Measurements from ENCODE around the gene KCNT1.

KCNT1 gene

DNA sequence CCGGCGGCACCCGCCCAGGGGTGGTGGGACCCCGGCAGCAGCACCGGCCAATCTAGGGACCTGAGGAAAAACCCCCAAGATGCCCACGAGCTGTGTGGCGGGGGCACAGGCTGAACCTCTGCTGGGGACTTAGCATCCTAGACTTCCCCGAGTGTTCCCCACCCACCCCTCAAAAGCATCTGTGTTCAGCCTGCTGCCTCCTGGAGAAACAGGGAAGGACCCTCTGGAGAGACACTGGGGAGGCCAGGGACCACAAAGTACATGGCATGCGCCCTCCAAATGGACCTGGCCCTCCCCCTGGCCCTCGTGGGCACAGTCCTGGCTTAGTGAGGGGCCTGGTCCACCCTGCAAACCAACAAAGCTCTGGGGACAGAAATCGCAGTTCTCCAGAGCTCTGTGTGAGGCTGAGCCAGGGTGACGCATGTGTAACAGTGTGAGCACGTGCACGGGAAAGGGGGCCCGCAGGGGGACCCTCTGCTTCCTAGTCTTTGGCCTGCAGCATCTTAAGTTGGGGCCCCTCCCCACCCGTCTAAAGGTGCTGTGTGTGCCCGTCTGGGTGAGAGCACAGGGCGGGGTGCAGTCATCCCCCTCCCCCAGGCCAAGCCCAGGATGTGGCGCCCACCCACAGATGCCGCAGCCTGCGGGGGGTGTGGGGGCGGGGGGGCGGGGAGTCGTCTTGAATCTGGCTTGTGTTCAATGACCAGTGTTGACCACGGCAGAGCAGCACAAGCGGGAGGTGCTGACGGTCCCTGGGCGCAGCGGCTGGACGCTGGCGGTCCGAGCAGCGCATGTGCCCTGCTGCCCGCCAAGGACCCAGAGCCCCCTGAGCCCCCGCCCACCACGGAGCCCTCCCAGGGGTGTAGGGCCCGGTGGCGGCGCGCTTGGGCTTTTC lies 672 bp upstream of the KCNT1 start:
- peak; percentile 7 for DNase-seq

DNA sequence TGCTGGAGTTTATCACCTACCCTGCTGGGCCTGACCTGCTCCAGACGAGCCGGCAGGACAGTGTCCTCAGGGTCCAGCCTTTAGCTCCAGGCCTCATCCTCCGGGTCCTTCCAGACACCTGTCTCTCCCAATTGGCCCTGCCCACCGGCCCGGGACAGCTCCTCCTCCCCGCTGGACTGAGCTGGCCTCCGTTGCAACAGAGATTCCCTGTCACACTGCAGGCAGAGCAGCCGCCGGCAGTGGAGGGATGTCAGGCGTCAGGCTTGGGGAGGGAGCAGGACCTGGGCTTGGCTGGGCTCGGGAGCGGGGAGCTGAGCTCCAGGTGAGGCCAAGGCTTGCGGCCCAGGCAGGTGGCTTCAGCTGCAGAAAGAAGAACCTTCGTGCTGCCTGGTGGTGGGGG lies 1.7 kb downstream of the KCNT1 start:
- DNase-seq, result no peak

DNA sequence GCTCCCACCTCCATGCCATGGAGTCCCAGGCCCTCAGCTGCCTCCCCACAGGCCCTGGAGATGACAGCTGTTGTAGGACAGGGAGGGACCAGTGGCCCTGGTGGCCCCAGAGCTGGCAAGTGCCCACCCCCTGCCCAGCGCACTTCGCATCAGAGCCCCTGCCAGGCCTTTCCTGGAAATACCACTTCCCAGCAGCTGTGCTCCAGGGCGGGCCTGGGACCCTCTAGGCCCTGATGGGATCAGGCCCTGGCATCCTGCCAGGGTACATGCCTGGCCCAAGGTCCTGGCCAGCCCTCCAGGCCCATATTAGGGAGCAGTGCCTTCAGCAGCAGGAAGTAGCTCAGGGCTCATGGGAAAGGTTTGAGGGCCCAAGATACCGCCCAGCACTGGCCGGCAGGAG lies 2.5 kb downstream of the KCNT1 start:
- DNase-seq, result no peak

DNA sequence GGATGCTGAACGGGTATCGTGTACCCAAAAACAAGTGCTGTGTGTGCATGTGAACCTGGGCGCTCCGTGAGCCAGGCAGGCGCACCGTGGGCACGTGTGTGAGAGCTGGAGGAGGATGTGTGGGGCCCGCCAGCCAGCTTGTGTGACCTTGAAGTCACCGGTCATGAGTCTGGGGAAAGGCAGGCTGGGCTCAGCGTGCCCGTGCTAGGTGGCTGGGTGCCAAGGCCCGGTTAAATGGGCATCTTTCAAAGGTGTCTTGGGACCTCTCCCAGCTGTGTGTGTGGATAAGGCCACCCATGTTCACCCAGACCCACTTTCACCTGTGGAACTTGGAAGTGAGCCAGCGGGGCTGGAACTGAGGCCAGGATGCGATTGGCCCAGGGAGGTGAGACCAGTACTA lies 3.4 kb downstream of the KCNT1 start:
- no peak for DNase-seq

DNA sequence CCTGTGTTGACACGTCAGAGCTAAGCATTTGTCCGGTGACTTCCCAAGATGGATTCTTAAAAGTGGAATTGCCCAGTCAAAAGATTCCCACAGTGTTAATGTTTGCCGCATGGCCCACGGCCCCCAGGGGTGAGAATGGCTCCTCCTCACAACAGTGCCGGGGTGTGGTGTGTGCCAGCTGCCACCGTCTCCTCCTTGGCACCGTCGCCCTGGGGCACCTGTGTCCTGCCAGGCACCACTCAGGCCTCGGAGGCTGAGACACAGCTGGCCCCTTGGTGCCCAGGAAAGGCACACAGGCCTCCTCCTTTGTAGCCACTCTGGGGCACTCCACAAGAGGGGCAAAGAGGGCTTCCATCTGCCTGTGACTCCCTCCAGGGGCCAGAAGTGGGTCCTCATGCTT lies 4.3 kb downstream of the KCNT1 start:
- DNase-seq, result no peak

DNA sequence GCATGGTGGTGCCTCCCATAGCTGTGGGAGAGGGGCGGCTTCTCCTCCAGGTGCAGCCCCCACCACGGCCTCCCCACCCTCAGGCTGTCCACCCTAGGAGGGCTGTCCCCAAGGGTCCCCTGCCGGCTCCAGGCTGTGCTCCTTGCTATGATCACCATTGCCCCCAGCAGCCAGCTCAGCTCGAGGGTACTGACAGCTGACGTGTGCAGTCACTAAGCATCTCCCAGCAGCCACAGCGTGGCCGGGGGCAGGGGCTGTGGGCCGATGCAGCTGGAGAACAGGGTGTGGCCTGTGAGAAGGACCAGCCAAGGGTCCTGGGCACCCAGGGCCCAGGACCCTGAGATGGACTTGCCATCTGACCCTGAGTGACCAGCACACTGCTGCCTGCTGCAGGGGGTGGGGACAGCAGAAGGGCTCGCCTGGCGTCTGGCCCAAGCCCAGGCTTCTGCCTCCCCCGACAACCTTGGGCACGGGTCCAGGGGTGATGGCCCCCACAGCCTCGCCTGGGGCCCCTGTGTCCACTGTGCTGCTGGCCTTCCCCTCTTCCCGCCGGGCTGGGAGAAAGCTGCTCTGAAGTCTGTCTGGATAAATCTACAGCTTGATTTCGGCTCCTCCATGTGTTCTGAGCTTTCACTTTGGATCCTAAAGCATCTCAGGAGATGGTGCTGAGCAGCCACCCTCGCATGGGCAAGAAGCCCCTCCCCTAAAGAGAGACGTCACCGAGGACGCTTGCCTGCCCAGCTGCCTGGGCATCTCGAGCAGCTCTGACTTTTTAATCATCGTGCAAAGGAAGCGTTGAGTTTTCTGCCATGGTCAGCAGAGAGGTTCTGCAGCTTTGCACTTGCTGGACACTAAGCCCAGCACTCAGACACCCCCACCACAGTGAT lies 5.5 kb downstream of the KCNT1 start:
- DNase-seq, result no peak

DNA sequence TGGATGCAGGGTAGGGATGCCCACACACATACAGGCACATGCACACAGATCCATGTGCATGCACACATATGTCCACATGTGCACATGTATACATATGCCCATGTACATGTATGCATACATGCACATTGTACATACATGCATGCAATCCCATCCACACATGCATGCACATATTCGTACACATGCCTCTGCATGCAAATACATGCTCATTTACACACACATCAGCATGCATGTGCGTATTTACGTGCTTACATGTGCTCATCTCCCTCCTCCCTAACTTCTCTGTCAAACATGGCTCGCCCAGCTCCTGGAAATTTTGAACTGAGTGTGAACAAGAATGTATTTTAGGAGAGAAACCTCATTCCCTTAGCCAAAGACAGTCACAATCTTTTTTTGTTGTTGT lies 6.2 kb downstream of the KCNT1 start:
- DNase-seq, result no peak

DNA sequence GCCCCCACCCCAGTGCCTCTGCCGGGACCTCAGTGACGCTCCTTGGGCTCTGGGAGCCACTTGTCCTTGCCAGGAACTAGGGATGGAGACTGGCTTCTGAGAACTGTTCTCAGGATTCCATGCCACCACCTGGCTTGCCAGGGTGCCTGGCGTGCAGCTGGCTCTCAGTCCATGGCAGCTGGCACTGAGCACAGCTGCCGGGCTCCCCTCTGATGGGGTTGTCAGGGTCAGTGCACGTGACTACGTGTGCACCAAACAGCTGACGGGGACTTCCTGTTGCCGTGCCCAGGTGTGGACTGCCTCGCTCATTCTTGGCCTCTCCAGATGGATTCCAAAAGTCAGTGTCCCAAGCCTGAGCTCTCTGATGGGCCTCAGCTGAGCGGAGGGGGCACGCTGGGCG lies 9.4 kb downstream of the KCNT1 start:
- DNase-seq, result no peak

DNA sequence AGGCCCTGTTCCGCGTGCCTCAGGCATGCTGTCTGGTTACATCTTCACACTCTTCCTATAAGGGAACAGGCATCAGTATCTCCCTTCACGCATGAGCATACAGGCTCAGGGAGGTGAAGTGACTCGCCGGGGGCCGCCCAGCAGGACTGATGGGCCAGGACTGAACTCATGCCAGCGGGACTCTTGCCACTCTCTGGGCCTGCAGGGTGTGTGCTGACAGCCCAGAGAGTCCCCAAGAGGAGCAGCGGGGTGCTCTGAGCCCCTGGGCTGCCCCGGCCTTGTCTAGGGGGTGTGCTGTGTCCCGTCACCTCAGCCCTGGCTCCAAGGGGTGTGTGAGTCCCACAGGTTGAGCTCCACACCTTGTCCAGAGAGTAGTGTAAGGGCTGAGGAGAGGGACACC lies 9.9 kb downstream of the KCNT1 start:
- DNase-seq, result no peak

DNA sequence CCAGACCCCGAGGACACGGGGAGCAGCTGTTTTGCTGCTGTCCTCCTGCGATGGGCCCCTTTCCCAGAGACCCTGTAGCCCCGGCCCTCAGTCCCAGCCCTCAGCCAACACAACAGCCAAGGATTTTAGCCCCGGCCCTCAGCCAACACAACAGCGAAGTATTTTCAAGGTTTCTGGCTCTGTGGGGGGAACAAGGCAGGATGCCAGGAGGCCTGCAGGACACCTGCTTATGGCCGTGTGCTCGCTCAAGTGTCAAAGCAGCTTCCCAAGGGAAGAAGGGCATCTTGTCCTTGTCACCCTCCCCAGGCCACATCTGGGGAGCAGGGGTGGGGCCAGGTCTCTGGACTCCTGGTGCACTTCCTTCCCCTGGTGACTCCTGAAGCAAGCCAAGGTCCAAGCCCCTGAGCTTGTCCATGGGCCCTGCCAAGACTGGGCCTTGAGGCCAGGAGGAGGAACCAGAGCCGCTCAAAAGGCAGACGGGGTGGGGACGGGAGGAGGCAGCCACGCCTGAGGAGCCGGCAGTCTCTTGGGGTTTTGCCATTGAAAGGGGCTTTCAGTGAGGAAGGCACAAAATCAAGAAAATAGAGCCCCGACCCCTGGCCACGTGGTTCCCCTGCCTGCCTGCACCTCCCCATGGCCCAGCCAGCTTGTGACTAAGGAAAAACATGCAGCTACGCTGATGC lies 10.8 kb downstream of the KCNT1 start:
- DNase-seq, result no peak

DNA sequence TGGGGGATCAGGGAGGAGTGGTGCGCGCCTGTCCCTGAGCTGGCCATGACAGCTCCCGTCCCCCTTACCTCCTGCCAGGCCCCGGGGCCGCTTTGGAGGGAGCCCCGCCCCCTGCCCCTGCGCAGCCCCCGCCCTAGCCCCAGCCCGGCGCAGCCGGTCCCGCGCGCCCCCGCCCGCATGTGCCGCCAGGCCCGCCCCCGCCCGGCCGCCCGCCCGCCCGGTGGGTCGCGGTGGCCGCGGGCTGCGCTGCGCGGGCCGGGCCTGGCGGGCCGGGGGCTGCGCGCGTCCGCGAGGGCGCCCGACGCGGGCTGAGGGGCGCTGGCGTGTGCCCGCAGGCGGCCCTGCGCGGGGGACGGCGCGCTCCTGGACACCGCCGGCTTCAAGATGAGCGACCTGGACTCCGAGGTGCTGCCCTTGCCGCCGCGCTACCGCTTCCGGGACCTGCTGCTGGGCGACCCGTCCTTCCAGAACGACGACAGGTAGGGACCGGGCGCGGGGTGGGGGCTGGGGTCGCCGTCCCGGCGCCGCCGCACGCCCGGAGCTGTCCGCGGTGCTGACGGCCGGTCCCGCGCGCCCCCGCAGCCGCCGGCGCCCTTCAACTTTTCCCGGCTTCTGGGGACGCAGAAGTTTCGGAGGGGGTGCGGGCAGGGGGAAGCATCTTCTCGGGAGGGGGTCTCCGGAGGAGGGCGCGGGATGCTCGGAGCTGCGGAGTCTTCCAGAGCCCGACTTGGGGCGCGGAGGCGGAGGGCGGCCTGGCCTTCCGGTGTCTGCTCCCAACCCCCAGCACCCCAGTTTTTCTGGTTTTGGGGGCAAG lies 12.5 kb downstream of the KCNT1 start:
- no peak for DNase-seq

DNA sequence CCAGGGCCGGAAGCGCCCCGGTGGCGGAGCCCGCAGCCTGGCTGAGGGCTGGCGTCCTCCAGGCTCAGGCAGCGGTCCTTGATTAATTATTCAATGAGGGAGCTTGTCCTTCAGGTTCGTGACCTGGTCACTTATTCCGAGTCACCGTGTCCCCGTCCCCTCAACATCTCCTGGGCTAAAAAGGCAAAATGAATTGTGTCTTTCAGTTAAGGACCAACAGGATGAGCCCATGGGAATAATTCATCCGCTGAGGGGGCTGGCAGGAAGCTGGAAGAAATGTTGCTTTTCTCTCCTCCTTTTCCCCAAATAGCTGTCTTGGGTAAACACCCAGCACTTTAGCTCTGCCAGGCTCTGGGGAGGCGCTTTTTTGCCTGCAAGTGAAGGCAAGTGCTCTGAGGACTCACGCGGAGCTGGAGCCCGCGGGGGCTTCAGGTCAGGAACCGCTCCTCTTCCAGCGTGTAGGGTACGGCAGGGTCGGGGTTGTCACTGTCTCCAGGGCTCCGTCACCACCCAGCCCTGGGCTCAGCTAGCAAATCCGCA lies 13.1 kb downstream of the KCNT1 start:
- no peak for DNase-seq

DNA sequence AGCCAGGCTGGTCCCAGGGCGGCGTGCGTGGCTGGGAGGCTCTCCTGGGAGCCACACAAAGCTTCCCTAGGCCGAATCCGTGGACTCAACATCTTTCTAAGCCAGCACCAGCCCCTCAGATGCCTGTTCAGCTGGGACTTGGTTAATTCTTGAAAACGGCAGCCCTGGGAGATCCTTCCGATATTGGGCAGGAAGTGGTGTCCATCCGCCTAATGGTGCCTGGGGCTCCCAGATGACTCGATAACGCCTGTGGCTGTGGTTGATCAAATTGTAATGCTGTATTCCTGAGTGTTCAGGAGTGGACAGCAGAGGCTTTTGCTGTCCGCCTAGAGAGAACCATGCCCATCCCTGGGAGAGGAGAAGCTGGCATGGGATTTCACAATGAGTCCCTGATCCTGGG lies 14.1 kb downstream of the KCNT1 start:
- no peak for DNase-seq

DNA sequence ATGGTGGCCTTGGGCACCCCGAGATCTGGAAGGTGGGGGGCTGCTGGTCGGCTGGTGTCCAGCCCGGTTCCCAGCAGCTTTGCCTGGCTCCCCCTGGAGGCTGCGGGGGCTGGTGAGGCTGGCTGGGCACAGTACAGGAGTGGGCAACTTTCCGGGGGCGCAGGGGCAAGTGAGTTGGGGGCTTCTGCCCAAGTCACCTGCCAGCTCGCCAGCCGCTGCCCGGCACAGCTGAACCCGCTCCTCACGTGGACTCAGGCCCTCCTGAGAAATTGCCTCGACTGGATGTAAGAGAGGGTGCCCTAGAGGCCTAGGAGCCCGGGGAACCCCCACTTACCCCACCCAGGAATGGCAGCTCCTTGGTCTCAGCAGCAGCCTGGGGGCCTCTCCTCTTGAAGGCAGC lies 15.4 kb downstream of the KCNT1 start:
- DNase-seq, result no peak

DNA sequence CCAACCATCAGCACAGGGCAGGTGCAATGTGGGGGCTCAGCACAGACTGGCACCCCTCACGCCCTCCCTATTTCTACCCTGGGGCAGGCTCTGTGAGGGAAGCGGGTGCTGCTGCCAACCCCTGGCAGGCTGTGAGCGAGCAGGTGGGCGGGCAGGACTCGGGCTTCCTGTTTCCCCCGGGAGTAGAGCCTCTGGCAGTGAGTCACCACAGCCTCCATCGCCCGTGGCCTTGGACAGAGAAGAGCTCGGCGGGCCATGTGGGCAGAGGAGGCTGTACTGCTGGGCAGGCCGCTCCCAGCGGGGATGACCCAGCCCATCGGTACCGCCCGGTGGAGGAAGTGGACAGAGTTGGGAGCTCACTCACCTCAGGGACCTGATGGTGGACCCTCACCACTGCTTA lies 16.6 kb downstream of the KCNT1 start:
- DNase-seq, result no peak

DNA sequence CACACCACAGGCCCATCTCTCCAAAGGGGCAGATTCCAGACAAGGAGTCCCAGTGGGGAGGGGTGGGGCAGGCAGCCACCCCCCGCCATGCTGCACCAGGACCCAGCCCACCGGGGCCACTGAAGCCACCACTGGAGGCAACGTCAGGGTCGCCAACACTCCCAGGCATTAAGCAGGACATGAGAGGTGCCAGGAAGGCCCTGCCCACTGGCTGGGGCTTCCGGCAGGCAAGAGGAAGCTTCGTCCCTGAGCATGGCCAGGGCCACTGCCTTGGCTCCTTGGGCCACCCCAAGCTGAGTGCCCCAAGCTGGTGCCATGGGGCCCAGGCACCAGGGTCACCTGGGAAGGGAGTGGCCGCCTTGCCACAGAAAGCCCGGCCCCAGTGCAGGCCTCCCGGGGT lies 17.5 kb downstream of the KCNT1 start:
- no peak for DNase-seq

DNA sequence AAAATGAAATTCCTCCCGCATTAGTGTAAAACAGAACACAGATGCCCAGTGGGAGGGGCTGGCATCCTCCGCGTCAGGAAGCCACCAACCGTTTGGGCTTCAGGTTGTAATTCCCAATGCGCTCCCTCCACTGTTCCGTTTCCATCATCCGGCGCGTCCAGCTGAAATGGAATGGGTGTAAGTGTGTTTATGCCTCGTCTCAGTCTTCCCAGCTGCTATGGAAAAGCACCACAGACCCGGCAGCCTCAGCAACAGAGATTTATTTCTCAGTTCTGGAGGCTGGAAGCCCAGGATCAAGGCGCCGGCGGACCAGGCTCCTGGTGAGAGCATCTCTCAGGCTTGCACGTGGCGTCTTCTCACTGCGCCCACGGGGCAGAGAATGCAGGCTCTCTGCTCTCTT lies 20.4 kb downstream of the KCNT1 start:
- no peak for DNase-seq

DNA sequence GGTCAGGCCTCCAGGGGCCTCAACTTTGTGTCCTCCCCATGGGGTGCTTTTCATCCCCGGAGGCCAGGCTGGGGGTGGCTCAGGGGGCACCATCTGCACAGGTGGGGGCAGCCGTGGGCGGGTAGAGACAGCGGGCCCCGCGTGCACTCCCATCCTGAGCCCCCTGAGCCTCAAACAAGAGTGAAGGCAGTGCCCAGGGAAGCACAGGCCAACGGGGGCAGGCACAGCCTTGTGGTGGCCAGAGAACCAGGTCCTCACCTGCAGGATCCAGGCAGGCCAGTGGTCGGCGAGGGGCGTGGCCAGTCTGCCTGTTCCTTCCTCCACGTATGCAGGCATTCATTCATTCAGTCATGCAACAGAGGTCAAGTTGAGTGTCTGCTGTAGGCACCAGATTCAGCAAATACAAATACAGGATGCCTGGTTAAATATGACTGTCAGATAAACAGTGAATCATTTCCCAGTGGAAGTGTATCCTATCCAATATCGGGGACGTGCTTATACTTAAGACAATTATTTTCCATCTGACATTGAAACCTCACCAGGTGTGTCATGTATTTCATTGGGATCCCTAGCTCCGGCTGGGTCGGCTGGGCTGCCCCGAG lies 22.3 kb downstream of the KCNT1 start:
- no peak for DNase-seq

DNA sequence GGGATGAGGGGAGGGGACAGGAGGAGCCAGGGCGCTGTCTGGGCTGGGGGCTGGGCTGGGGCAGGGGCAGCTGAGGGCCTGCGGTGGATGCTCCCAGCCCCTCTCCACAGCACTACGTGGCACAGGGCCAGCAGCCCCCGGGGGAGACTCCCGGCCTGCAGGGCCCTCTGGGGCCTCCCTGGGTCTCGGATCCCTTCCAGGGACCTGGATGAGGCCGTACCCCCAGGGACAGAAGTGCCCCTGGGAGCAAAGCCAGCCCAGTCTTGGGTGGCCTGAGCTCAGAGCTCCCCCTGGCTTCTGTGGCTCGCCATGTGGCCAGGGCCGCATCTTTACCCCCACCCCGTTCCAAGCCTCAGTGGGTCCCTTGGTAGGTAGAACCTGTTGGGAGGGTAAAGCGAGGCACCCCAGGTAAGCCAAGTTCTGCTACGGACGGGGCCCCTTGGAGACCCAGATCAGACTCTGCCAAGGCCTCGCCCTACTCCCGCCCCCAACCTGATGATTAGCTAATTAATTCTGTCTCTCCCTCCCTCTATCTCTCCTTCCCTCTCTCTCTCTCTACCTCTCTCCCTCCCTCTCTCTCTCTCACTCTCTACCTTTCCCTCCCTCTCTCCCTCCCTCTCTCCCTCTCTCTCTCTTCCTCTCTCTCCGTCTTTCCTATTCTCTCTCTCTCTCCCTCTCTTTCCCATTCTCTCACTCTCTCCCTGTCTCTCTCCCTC lies 24.3 kb downstream of the KCNT1 start:
- no peak for DNase-seq

DNA sequence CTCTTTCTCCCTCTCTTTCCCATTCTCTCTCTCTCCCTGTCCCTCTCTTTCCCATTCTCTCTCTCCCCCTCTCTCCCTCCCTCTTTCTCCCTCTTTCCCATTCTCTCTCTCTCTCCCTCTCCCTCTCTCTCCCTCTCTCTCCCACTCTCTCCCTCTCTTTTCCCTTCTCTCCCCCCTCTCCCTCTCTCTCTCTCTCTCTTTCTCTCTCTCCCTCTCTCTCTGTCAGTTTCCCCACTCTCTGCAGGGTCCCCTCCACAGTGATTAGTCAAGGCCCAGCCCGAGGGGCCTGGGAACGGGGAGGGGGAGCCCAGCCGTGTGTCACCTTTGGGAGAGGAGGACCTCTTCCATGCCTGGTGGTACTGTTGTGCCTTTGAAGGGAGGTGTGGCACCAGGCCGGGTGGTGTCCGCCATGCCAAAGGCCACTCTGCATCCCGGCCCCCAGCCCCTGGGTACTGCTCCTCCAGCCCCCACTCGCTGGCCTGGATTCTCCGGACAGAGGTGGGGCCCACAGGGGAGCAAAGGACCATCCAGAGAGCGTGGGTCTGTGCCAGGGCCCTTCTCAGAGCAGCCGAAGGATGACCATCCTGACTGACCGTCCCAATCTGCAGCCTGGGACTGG lies 25.4 kb downstream of the KCNT1 start:
- no peak for DNase-seq

All from stimulated activated CD4-positive, alpha-beta T cell treated with anti-CD3 and anti-CD28 coated beads, Interleukin-4, amount 100 ng/mL, for 1 hour (primary cell).